ENCODE results near the gene PDE6H. TPM values are rescaled to one million over a fixed set of nuclear protein-coding genes. Genes with fewer than 3 reads are reported as not detected.

The PDE6H gene
- total and polyA plus RNA-seq, 2 donors (not counting 3 experiments of a cell fraction or from before 2014, with no cell fraction given): not detected

- DNase-seq (ENCODE audit: low read depth, low spot score) (peak; percentile 46), FAIRE-seq (no peak)
- Histone ChIP-seq H3K4me1 (ENCODE audit: control insufficient read depth, extremely low read depth, insufficient read depth, low read length) (peaks cover 6% of the 10 kb centered on the region), H4K20me1 (replicated peaks; ENCODE audit: control insufficient read depth, extremely low read depth, insufficient read depth, low read length) (no peaks in the 10 kb centered on the region), H3K79me2 (ENCODE audit: control insufficient read depth, insufficient read depth, low read length) (no peaks in the 10 kb centered on the region), H3K27me3 (ENCODE audit: control insufficient read depth in 2 of 2, insufficient read depth in 2 of 2, low read length in 2 of 2) (no peaks in the 10 kb centered on the region), H2AFZ (ENCODE audit: low read depth, low read length) (no peak overlapping the region), H3K36me3 (ENCODE audit: control insufficient read depth in 2 of 2, extremely low read depth in 1 of 2, insufficient read depth in 2 of 2, low read length in 2 of 2) (no peaks in the 10 kb centered on the region), H3K4me2 (ENCODE audit: insufficient read depth, low read length) (no peak overlapping the region), H3K9me1 (replicated peaks; ENCODE audit: control insufficient read depth, extremely low read depth, insufficient read depth, low read length) (no peaks in the 10 kb centered on the region), H3K9ac (replicated peaks; ENCODE audit: extremely low read depth, insufficient read depth, low read length) (no peak overlapping the region), H3K4me3 (replicated peaks in 1 of 3; ENCODE audit: insufficient read depth in 1 of 3, low read depth in 1 of 3, low read length in 3 of 3) (no peak overlapping the region), H3K9me3 (replicated peaks; ENCODE audit: control insufficient read depth, insufficient read depth, low read length) (no peaks in the 10 kb centered on the region), H3K27ac (ENCODE audit: insufficient read depth, low read depth, low read length) (no peak overlapping the region)
- ChIA-PET CTCF (no interaction called here), POLR2A (no interaction called here)
- intact Hi-C loops (cut with micrococcal nuclease): no loop called here
- TF ChIP-seq CTCF (IDR thresholded peaks at IDR 0.05; ENCODE audit: extremely low read depth in 1 of 2, insufficient read depth in 1 of 2, low read depth in 1 of 2, low read length in 2 of 2): no peak
- TF ChIP-seq POLR2AphosphoS5 (IDR thresholded peaks at IDR 0.05; ENCODE audit: insufficient read depth, low read depth, low read length): no peak
- TF ChIP-seq FOS (IDR thresholded peaks at IDR 0.05; ENCODE audit: borderline replicate concordance, insufficient read depth, low read length): no peak
- no peak for TF ChIP-seq EZH2 (IDR thresholded peaks at IDR 0.05; ENCODE audit: borderline replicate concordance, low read depth, low read length, severe bottlenecking)
- no peak for TF ChIP-seq GATA2 (IDR thresholded peaks at IDR 0.05; ENCODE audit: insufficient read depth, insufficient read length, low read depth, low read length)
- no peak for TF ChIP-seq JUN (IDR thresholded peaks at IDR 0.05; ENCODE audit: borderline replicate concordance, insufficient read depth, insufficient read length, low read depth)
- no peak for TF ChIP-seq MYC (IDR thresholded peaks at IDR 0.05; ENCODE audit: low read depth, low read length)
- no peak for TF ChIP-seq POLR2A (IDR thresholded peaks at IDR 0.05; ENCODE audit: low read depth, low read length)
- TF ChIP-seq MAX (IDR thresholded peaks at IDR 0.05; ENCODE audit: insufficient read depth, insufficient read length): no peak
- no TSS peak for BruUV-seq (replicated peaks)
- dilution Hi-C loops (cut with MboI; ENCODE audit: extremely low pct_ligation_motif_present, low sequenced_read_pairs): no loop called here
Measured at GRCh38 chr12:14930299-14930698, 42.5 kb upstream of the PDE6H start.
